GM19239 (cell line): Measurements from ENCODE around the gene TECR.
"Not testable (repeated sequence)": the region's sequence is repeated elsewhere in the genome, so short reads cannot be mapped to it uniquely, and the experiment has no call there.

ENCODE experiments used
- DNase-seq: peaks from one replicate; pipeline ENCODE4 v3.0.0; 2011; ENCODE audit warnings: low spot score; ENCODE audit not compliant: insufficient read length
- FAIRE-seq: peaks from 2 replicates; lab custom pipeline; 2011; peaks lifted over from hg19 to GRCh38; lab: Jason Lieb, UNC

TECR gene

GRCh38 chr19:14530005-14530348 lies 583 bp downstream of the TECR start:
- FAIRE-seq (no peak), DNase-seq (no peak)

GRCh38 chr19:14530506-14530905 lies 1.1 kb downstream of the TECR start:
- FAIRE-seq: no peak
- no peak for DNase-seq

GRCh38 chr19:14533450-14533849 lies 4.1 kb downstream of the TECR start:
- DNase-seq (no peak), FAIRE-seq (no peak)

GRCh38 chr19:14536926-14537692 lies 7.7 kb downstream of the TECR start:
- DNase-seq (no peak), FAIRE-seq (no peak)

- DNase-seq: no peak
Measured at GRCh38 chr19:14540741-14541525, 11.5 kb downstream of the TECR start.

GRCh38 chr19:14541979-14542378 lies 12.6 kb downstream of the TECR start:
- not testable (repeated sequence) for DNase-seq, FAIRE-seq

More at GRCh38 chr19:14540741-14541525, 11.5 kb downstream of the TECR start:
- no peak for FAIRE-seq

GRCh38 chr19:14542711-14543328 lies 13.4 kb downstream of the TECR start:
- FAIRE-seq (no peak), DNase-seq (no peak)

- FAIRE-seq (no peak), DNase-seq (no peak)
Measured at GRCh38 chr19:14544047-14544446, 14.7 kb downstream of the TECR start.

GRCh38 chr19:14544977-14545715 lies 15.8 kb downstream of the TECR start:
- no peak for FAIRE-seq
- no peak for DNase-seq

- FAIRE-seq: no peak
- no peak for DNase-seq
Measured at GRCh38 chr19:14545716-14546082, 16.3 kb downstream of the TECR start.

- DNase-seq (no peak), FAIRE-seq (no peak)
Measured at GRCh38 chr19:14550201-14550754, 20.9 kb downstream of the TECR start.

GRCh38 chr19:14551134-14552005 lies 22.0 kb downstream of the TECR start:
- not testable (repeated sequence) for FAIRE-seq, DNase-seq

GRCh38 chr19:14552006-14552360 lies 22.6 kb downstream of the TECR start:
- DNase-seq, FAIRE-seq: not testable (repeated sequence)

GRCh38 chr19:14553042-14553938 lies 23.9 kb downstream of the TECR start:
- FAIRE-seq (no peak), DNase-seq (no peak)

GRCh38 chr19:14553939-14554243 lies 24.5 kb downstream of the TECR start:
- DNase-seq (no peak), FAIRE-seq (no peak)

GRCh38 chr19:14554382-14554812 lies 25.0 kb downstream of the TECR start:
- FAIRE-seq: no peak

GRCh38 chr19:14555918-14556661 lies 26.7 kb downstream of the TECR start:
- no peak for DNase-seq
- no peak for FAIRE-seq

More at GRCh38 chr19:14554382-14554812, 25.0 kb downstream of the TECR start:
- DNase-seq: no peak
